Limb (tissue), 2 donors: ENCODE results near the gene TMEM185B.
"Not testable (repeated sequence)": the region's sequence is repeated elsewhere in the genome, so short reads cannot be mapped to it uniquely, and the experiment has no call there.

Experiments
- DNase-seq, 2 donors: peaks; one replicate each; pipeline ENCODE4 v3.0.0-alpha.2; 2016; ENCODE audit errors: extremely low spot score in 2 of 2

Gene TMEM185B

DNA sequence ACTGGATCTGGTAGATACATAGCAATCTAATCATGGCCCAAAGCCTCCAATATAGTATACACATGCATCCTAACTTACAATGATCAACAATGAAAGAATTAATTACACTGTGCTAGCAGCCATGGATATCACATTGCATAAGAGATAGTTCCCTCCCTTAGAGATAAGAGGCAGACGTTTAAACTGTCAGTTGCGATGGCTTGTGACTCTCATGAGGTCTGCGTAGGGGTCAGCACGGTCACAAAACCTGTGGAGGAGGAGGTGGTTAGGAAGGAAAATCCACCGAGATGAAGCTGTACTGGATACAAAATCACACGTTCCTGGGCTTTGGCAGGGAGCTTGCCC, 28.7 kb upstream of the TMEM185B start:
- DNase-seq, result no peak

DNA sequence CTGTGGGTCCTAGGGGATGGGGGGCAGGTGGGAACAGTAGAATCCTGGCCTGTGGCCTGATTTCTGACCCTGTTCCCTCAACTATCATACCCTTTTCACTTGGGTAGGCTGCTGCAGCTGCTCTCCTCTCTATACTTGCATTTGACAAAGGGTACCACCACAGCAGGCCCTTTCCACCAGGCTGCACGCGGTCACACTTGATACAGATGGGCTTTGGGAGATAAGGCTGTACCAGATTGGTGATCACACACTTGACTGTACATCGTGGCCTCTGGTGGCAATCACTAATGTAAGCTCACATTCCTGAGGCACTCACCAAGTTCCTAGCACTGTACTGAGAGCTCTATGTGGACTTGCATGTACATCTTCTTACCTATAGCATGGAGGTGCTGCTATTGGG, 27.9 kb upstream of the TMEM185B start:
- DNase-seq, result no peak

DNA sequence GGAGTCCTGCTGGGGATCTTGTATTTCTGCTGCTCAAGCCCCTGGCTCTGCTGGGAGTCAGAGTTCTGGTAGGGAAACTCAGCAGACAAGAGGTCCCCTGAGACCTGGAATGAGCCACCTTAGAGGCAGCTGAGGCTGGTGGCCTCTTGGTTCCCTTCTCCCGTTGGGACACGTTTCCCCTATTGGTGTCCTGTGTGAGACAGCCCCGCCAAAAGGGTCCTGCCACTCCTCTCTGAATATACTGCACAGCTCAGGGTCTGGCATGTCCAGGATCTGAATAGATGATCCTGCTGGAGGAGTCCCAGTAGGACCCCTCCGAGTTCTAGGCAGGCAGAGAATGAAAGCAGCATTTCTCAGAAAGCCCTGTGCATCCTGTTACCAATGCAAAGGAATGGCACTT, 27.4 kb upstream of the TMEM185B start:
- no peak for DNase-seq

DNA sequence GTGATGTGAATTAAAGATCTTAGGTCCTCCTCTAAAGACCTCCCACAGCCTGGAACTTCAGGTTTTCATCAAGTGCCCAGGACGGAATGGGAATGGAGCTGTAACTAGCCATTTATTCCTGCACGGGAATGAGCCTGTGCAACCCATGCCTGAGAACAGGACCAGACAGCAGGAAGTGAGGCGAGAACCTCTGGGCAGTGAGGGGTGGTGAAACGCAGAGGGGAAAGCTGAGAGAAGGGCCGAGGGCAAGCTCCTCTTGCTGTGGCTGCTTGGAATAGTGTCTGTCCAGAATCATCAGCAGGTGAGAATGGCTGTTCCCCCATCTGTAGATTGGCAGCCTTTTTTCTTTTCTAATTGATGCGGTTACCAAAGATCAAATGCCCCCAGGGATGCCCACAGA, 24.7 kb upstream of the TMEM185B start:
- DNase-seq, result no peak

DNA sequence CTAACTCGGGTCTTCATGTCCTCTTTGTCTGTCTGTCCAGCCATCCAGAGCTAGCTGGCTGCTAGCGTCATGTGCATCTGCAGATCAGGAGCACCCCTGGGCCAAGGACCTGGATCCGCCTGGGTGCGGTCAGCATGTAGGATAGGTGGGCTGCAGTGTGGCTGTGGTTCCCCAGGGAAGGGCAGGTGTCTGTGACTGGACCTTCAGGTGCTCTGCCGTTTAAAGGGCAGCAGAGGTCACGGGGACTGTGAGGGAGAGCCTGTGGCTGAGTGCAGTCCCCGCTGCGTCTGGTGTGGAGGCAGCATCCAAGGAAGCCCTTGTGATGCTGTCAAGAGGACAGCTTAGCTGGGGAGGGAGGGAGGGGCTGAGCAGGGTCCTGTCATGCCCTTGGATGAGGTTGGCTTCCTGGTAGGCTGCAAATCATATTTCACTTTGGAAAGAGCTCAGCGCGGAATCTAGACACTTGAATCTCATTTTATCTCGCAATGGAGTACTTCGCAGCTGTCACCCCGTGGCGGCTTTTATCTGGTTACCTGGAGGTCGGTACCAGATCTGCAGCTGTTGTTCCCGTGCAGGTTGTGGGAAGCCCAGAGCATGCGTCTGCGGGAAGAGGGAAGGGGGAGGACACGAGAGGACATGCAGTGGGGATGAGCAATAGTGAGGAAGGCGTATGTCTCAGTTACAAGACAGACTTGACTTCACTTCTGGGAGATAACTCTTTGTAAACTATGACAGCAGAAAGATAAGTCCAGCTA, 23.5 kb upstream of the TMEM185B start:
- no peak for DNase-seq

DNA sequence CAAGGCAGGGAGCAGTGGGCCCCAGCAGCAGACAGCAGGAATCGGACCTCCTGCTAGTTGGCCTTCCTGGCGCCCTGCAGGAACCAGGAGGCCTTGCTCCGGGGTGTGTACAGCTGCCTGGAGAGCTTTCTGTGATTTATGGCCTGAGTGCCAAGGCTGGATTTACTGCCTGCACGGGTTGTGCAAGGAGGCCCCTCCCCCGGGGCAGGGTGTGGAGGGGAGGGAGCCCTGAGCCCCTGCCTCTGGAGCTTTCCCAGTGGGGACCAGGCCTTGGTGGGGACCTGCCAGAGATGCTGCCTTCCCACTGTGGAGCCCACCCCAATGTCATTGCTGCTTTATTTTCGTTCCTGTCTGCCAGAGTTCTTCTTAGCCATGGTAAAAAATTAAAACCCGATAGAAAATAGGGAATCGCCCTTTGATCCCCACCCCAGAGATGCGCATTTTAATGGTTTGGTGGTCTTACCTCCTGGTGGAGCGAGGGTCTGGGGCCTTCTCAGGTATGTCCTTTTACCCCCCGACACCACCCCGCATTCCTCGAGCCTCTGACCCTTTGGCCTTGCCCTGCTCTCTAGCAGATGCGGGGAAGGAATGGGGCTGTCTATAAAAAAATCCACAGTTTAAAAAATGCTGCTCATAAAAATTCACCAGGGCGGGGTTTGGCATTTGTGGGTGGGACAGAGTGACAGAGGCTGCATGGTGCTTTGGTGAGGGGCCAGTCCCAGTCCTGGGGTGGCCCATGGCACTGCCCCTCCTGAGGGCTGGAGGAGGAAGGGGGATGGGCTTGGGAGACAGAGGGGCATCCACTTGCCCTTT, 22.5 kb upstream of the TMEM185B start:
- DNase-seq, result peak in 1 of 2 donors; percentile 62

DNA sequence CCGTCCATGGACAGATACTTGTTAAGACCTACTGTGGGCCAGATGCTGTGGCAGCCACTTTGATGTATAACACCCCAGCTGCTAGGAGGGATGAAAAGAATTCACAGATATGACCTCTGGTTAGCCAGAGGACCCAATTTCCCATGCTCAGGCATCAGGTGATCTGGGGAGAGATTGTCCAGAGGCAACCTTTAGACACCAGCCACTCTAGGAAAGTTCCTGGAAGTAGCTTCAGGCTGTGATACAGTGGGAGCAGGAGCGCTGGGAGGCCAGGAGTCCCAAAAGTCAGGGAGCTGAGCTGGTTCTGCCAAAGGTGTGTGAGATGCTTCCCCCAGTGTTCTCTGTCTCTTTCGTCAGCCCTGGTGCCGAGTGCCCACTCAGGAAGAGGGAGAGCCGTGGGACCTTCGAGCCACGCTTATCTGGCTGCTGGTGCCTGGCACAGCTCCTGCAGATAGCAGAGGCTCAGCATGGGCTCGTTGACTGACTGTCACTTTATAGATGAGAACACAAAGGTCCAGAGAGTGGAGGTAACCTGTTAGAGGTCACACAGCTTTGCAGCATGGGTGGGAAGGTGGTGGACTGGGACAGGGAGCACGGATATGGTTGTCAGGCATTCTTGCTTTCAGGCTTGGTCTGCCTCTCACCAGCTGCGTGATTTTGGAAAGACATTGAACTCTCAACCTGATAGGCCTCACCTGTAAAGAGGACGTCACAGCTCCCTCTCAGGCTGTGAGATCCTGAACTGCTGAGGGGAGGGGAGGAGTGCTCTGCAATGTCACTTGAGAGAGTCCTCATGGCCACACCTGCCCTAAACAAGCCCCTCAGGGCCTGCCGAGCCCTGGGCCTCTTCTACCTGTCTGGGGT, 21.7 kb upstream of the TMEM185B start:
- no peak for DNase-seq

DNA sequence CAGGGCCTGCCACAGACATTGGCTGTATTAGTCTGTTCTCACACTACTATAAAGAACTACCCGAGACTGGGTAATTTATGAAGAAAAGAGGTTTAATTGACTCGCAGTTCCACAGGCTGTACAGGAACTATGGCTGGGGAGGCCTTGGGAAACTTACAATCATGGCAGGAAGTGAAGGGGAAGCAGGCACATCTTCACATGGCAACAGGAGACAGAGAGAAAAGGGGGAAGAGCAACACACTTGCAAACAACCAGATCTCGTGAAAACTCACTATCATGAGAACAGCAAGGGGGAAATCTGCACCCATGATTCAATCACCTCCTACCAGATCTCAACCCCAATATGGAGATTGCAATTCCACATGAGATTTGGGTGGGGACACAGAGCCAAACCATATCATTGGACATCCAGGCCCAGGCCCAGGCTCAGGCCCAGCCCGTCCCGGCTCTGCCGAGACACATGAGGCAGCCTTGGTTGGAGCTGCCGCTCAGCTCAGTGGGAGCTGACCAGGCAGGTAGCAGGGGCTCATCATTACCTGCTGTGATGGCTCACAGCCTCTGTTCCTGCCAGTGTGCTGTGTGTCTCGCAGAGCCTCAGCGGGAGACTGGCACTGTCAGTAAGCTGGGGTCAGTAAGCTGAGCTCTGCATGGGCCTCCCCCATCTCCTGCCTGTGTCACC, 20.8 kb upstream of the TMEM185B start:
- DNase-seq, result no peak

DNA sequence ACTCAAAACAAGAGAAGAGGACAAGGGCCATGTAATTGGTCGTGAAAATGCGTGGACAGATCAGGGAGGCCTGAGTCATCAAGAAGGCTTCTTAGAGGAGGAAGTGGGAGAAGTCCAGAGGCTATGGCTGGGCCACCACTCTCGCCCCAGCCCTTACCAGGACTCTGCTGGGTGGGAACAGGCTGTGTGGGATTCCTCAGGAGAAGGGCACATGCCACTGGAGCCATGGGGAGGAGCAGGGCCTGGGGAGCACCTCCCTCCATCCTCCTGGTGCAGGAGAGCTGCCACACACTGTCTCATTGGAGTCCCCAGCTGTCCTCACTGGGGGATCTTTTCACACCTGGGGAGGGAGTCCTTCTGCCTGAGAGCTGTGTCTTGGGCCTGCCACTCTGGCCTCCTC, 20.0 kb upstream of the TMEM185B start:
- DNase-seq, result no peak

DNA sequence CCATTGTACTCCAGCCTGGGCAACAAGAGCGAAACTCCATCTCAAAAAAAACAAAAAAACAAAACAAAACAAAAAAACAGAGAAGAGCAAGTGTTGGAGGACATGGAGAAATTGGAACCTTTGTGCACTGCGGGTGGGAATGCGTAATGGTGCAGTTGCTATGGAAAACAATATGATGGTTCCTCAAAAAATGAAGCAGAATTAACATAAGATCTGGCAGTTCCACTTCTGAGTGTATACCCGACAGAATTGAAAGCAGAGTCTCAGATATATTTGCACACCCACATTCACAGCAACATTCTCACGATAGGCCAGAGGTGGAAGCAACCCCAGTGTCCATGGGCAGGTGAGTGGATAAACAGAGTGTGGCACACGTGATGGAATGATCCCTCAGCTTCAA, 18.5 kb upstream of the TMEM185B start:
- DNase-seq, result no peak

DNA sequence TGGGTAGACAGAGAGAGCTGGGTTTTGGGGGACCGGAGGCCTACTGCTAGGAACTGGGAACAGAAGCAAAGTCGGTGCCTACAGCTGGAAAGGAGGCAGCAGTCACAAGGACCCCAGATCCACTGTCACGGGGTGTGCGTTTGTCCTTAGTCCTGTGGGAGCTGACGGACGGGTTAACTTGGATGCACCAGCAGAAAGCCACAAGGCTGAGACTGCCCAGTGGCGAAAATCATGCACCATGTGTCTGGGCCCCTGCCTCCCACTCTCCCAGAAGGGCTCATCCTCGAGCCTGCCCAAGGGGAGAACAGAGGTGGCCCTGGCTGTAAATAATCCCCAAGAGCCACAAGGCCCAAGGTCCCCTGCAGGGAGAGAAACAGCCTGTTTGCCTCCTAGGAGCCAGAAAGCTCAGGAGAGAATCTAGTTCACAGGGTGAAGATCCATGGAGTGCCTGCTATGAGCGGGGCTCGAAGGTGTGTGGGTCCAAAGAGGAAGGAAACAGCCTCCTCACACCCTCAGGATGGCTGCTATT, 17.8 kb upstream of the TMEM185B start:
- DNase-seq, result no peak

DNA sequence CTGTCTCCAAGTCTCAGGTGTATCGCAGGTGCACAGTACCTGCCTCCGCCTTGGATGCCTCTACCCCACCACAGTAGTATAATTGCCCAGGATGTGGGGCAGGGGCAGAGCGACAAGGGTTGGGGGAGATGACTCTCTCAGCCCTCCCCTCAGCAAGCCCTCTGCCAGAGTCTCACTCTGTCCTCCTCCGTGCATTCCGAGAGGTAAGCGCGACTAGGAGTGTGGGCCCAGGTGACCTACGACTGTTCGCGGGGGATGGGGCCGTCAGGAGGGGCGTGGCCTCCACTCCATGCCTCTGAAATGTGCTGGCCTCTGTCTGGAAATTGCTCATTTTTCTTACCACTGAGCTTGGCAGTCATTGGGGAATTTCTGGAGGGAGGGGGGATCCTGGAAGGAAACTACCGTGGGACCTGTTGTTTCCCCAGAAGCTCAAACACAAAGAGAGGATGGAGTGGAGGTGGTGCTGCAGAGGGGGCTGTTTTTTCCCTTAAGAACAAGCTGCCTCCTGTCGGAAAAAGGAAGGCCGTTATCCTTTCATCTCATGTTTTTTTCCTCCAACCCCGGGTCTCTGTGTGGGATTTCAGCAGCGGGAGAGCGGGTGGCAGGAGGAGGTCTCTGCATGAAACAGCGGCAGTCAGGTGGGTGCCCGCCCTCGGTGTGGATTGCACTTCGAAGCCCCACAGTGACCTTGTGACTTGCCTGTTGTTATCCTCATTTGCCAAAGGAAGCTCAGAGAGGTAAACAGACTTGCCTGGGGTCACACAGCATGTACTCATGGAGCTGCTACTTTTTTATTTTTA, 16.5 kb upstream of the TMEM185B start:
- DNase-seq, result peak; percentile 38 to 62

DNA sequence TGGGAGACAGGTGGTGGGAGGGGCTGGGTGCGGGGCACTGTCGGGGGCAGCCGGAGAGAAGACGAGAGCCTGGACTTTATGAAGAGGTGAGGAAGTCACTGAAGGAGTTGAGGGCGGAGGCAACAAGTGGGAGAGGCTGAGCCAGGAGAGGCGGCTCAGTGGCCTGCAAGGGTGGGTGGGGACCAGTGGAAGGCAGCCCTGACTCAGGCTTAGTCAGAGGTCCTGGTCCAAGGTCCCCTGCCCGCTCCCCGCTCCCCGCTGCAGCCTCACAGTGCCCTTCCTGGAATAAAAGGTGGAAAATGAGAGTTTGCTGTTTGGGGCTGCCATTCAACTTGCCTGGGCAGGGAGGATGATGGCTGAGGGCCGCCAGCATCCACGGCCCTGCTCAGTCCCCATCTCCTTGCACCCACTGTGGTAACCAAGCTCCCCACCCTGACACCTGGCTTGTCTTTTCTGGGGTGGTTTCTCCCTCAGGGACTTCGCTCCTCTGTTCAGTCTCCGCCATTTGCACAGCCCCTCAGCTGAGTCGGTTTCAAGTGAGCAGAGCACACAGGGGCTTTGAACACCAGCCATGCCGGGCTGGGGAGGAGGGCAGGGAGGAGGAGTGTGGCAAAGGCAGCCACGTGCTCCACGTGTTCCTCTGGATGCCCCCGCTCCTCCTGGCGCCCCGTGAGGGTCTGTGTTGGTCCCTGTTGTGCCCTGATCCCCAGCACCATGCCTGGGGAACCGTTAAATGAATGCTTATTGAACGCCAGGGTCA, 15.7 kb upstream of the TMEM185B start:
- DNase-seq, result no peak

DNA sequence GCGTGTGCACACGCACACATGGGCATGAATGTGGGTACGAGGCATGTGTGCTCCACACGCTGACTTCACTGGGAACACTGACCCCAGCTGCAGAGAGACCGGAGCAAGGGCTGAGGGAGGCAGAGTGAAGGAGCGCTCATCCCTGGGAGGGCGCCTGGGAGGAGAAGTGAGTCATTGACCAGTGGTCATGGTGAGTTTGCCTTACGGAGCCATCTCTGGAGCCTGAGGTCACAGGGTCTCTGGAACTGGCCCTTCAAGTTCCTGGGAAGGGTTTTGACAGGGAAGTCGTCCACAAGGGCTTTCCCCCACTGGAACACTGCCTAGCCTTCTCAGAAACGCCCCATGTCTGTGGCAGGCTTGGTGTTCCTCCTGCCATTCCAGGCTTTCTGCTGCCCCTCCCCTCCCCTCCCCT, 14.3 kb upstream of the TMEM185B start:
- DNase-seq, result no peak

DNA sequence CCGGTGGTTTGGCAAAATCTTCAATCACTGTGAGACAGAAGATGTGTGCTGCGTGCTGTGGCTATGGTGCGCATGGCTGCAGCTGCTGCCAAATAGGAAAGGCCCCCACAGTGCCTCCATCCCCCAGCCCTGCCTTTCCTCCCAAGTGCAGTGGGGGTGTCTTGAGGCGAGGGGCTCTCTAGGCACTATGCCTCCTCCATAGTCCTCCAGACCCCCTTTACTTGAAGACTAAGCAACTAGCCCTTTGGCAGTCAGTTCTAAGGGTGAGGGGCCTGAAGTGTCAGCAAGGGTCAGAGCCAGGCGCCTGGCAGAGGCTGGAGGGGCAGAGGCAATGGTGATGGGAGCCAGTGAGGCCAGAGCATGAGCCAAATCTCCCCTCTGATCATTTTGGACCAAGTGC, 13.6 kb upstream of the TMEM185B start:
- DNase-seq, result no peak

DNA sequence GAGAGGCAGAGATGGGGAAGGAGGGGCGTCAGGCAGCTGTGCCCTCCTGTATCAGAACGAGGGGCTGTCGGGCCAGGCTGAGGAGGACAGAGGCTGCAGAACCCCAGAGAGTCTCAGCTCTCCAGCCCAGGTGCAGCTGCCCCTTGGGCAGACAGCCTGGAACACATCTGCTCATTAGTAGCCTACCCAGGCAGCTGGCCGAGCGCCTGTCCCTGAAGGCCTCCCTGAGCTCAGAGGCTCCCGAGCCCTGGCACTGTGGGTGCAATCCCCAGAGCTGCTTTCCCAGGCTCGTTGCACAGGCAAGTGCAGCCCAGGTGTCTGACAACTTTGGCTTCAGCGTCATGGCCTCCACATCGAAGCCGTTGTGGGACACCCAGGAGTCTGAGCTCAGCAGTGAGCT, 13.1 kb upstream of the TMEM185B start:
- DNase-seq, result no peak

DNA sequence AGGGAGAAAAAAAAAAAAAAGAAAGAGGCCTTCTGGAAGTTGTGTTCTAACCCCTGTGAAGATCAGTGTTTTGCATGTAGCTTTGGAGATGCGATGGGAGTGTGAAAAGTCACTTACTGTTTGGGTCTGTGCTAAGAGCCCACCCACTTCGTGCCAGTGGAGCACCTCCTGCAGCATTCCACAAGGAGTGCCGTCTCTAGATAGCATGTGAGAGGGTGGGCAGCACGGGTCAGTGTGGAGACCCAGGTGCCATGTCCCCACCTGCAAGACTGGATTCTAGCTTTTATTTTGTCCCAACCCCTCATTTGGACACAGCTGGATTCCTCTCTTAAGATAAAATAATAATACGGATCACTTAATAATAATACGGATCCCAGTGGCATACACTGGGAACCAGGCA, 12.5 kb upstream of the TMEM185B start:
- peak in 1 of 2 donors; percentile 11 for DNase-seq

DNA sequence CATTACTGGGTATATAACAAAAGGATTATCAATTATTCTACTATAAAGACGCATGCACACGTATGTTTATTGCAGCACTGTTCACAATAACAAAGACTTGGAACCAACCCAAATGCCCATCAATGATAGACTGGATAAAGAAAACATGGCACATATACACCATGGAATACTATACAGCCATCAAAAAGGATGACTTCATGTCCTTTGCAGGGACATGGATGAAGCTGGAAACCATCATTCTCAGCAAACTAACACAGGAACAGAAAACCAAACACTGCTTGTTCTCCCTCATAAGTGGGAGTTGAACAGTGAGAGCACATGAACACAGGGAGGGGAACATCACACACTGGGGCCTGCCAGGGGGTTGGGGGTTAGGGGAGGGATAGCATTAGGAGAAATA, 12.0 kb upstream of the TMEM185B start:
- not testable (repeated sequence) for DNase-seq

DNA sequence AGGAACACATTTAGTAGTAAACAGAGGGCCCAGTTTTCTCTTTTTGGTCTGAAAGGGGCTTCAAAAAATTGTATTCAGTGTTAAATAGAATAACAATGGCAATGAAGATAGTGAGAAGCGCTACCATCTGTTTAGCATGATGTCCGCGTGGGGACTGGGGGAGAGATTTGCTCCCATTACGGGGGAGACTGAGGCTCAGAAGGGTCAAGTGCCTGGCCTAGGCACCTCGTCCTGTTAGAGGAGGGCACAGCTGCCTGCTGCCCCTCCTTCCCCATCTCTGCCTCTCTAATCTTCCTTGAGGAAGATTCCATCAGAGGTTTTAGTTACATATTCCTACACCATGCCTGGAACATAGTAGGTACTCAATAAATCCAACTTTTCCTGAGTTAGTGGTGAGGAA, 10.1 kb upstream of the TMEM185B start:
- DNase-seq, result peak in 1 of 2 donors; percentile 12
